Midbrain (tissue), 1 donor: ENCODE data around the gene VSIG4.
"Not testable (repeated sequence)": the region's sequence is repeated elsewhere in the genome, so short reads cannot be mapped to it uniquely, and the experiment has no call there.

Experiments used
- DNase-seq: peaks from one replicate; lab custom pipeline; 2025; lab: John Stamatoyannopoulos, UW

Gene VSIG4

DNA sequence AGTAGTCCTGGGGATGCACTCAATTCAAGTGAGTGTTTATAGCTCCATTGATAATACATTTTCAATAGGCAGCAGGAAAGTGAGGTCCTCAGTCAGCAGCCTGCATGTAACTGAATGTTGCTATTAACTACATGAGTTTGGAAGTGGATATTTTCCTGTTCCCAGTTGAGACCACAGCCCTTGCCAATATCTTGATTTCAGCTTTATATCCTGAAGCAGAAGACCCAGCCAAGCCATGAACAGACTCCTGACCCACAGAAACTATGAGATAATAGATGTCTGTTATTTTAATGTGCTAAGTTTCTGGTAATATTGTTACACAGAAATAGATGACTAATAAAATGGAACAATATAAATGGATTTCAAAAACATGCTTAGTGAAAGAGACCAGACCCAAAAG is 63.7 kb downstream of the VSIG4 start:
- DNase-seq = no peak

DNA sequence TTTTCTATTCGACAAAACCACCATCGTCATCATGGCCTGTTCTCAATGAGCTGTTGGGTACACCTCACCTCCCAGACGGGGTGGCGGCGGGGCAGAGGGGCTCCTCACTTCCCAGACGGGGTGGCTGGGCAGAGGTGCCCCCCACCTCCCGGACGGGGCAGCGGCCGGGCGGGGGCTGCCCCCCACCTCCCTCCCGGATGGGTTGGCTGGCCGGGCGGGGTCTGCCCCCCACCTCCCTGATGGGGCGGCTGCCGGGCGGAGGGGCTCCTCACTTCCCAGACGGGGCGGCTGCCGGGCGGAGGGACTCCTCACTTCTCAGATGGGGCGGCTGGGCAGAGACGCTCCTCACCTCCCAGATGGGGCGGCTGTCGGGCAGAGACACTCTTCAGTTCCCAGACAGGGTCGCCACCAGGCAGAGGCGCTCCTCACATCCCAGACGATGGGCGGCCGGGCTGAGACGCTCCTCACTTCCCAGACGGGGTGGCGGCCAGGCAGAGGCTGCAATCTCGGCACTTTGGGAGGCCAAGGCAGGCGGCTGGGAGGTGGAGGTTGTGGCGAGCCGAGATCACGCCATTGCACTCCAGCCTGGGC is 64.6 kb downstream of the VSIG4 start:
- not testable (repeated sequence) for DNase-seq
